GM19351 (cell line): ENCODE results near the gene GNB1.
"Not testable (repeated sequence)": the region's sequence is repeated elsewhere in the genome, so short reads cannot be mapped to it uniquely, and the experiment has no call there.

Source experiments
- ATAC-seq: cut with Tn5 transposase; IDR thresholded peaks from one replicate; pipeline ENCODE4 v1.9.1; 2021; ENCODE audit warnings: mild to moderate bottlenecking, moderate library complexity; ENCODE audit not compliant: unreplicated experiment

The GNB1 gene

DNA sequence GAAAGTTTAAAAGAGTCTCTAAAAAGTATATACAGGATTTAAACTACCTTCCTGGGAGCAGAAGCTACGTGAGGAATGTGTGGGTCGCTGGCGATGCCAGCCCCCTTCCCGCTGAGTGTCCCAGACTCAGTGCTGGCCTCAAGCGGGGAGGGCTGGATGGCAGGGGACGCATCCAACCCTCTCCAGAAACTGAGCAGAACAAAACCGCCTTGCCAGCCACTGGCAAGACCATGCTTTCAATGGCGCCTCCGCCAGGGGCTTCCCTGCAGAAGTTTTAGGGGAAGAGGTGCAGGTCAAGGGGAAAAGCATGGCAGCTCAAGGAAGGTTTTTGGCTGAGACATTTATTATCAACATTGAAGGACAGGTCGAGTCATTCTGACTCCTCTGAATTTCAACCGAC, 138.7 kb downstream of the GNB1 start:
- no peak for ATAC-seq

DNA sequence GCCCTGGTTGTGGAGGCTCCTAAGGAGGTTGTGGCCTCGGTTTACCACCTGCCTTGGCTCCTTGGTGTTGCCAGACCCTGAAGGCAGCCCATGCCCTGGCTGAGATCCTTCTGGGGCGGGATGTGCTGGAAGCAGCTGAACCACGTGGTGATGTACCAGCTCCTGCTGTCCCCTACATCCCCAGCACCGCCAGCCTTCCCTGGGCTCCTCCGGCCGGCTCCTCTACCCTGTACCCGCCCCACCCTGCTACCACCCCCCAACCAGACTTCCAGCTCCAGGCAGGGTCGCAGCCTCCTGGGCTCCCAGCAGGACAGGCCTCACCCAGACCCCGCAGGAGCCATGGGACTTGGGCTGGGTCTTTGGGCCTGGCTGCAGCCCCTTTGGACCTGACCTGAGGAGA, 140.9 kb downstream of the GNB1 start:
- not testable (repeated sequence) for ATAC-seq

DNA sequence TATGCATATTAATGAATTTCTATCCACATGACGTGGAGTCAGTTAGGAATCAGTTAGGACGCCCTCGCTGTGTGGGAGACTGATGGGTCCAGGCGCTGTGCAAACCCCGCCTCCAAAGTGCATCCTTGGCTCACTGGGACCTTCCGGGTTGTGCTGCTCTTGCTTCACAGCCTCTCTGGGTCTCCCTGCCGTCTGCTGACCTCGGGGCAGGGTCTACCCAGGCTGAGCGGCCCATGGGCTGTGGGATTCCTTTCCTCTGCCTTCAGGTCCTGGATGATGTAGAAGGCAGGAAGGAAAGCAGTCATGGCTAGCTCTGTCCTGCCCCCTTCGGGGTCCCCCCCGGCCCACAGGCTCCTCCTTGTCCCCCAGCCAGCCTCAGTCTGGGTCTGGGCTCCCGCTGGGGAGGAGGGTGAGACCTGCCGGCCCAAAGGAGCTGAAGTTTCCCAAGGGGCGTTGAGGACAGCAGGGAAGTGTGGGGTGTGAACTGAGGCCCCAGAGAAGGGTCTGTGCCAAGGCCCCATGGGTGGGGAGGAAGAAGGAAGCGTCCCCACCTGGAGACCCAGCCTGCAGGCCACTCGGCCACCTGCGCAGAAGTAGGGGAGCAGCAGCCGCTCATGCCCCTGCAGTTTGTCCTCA, 142.1 kb downstream of the GNB1 start:
- no peak for ATAC-seq

DNA sequence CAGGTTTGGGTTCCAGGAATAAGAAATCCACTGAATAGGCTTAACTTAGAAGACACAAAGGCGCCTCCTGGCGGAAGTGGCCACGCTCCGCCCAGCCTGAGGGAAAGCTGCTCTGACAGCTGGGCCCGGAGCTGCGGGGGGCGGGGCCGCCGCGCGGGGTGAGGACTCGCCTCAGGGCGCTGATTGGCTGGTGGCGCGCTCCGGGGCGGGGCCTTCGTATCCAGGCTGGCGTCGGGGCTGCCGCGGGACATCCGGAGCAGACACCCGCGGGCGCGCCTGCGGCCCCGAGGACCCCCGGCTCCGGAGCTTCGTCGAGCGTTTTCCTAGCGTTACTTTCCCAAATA, 144.3 kb downstream of the GNB1 start:
- peak; percentile 73 for ATAC-seq

DNA sequence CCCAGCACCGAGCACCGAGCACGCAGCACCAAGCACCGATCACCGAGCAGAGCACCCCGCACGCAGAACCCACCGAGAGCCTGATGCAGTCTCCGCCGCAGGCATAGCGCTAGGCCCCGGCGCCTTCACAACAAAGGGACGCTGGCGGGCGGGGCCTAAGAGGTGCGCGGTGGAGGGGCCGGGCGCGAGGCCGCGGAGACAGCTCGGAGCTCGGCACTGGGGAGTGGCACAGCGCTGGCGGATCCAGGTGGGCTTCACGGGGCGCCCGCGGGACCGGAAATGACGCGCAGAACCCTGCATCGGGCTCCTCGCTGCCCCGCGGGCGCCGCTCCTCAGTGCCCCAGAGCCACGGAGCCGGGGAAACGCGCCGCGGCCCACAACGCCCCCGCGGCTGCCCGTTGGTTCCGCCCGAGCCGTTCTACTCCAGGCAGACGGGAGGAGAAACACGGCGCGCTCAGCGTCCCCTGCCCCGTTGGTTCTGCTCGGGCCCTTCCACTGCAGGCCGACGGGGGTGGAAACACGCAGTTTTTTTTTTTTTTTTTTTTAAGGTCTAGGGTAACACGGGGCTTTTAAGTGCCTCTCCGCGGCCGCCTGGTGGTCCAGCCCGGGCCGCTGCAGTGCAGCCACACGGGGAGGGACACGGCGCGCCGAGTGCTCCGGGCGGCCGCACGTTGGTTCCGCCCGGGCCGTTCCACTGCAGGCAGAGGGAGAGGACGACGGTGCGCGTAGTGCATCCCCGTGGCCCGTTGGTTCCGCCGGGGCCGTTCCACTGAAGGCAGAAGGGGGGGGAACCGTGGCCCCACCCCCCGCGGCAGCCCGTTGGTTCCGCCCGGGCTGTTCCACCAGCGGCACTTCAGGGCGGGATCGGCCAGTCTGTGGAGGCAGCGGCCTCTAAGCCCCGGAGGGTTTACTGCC, 145.0 kb downstream of the GNB1 start:
- ATAC-seq: peak; percentile 71

- ATAC-seq: not testable (repeated sequence)
Observed at GRCh38 chr1:1742529-1742928, 148.4 kb downstream of the GNB1 start.

- ATAC-seq: not testable (repeated sequence)
Observed at GRCh38 chr1:1741013-1741412, 149.9 kb downstream of the GNB1 start.

GRCh38 chr1:1738799-1739337, 152.0 kb downstream of the GNB1 start:
- ATAC-seq: not testable (repeated sequence)

- ATAC-seq: not testable (repeated sequence)
Observed at GRCh38 chr1:1737675-1738590, 153.0 kb downstream of the GNB1 start.
